Hematopoietic multipotent progenitor cell treated with erythropoietin and hydrocortisone succinate and interleukin-3 and kit ligand, for 8 days (in vitro differentiated cells): ENCODE measurements around the gene ST3GAL5.
"Not testable (repeated sequence)": the region's sequence is repeated elsewhere in the genome, so short reads cannot be mapped to it uniquely, and the experiment has no call there.

Experiments
- DNase-seq: peaks from one replicate; pipeline ENCODE4 v3.0.0-alpha.2; 2015

ST3GAL5 gene

DNA sequence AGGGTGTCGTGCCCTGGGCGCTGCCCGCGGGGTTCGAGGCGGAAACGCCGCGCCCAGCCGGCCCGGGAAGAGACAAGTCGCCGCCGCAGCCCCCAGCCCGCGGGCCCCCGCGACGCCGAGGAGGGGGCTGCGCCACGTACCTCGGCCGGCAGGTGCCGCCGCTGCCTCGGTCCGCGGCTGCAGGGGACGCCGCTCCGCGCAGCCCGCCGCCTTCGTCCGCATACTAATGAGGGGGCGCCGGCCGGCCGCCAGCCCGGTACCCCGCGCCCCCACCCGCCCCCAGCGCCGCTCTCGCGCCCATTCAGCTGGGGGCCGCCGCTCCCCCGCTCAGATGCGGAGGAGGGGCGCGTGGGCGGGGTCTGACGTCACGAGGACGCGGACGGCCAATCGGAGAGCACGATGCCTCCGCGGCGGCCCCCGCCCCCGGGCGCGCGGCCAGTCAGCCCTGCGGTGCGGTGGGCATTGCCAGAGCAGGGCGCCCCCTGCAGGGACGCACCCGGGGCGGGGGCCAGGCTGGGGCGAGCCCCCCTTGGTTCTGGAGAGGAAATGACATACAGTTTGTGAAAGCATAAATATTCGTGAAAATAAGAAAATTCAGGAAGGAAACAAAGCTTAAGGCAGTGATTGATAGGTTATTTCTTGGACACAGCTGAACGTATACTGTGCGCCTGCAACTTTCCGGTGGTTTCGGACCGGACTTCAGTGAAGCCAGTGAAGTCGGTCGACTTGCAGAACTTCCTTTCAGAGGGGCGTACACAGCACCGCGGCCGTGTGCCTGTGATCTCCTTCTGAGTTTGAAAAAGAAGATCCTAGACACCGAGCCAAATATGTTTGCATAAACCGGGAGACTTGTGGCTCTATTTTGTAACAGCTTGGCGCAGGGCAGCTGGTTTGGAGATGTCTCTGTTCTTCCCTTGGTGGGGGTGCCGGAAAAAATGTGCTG, at the start of gene ST3GAL5:
Gene ST3GAL5, minus strand, starts transcription at position 307 of the 943 bp plus-strand sequence. Its CDS starts 85 bp downstream, at position 222.
- peak; percentile 59 for DNase-seq

DNA sequence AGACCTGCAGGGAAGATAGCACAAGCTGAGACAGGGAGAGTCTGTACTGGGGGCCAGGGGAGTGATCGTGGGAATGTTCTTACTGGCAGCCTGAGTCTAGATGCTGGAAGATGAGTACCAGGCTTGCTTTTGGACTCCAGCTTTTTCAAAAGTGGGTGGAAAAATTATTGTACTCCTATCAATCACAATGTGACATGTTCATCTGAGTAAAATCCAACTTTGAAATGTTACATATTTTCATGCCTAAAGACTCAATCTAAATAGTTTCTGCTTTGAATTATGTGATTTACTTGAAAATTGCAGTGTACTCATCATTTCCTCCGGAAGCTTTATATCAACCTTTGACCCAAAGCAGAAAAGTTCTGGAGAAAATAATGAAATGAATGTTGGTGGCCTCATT, 49.7 kb upstream of the ST3GAL5 start:
- DNase-seq: no peak

DNA sequence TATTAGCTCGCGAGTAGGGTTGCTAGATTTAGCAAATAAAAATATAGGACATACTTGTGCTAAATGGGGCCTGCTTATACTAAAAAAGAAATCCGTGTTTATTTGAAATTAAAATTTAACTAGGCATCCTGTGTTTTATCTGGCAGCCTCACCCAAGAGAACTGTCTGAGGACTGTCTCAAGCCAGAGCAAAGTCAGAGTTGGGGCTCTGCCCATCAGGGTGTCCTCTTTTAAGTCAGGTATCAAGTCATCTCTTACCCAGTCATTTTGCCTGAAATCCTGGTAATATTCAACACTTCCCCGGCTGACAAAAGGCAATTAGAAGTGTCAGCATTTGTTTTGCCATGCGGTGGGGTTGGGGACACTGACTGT, 48.3 kb upstream of the ST3GAL5 start:
- no peak for DNase-seq

DNA sequence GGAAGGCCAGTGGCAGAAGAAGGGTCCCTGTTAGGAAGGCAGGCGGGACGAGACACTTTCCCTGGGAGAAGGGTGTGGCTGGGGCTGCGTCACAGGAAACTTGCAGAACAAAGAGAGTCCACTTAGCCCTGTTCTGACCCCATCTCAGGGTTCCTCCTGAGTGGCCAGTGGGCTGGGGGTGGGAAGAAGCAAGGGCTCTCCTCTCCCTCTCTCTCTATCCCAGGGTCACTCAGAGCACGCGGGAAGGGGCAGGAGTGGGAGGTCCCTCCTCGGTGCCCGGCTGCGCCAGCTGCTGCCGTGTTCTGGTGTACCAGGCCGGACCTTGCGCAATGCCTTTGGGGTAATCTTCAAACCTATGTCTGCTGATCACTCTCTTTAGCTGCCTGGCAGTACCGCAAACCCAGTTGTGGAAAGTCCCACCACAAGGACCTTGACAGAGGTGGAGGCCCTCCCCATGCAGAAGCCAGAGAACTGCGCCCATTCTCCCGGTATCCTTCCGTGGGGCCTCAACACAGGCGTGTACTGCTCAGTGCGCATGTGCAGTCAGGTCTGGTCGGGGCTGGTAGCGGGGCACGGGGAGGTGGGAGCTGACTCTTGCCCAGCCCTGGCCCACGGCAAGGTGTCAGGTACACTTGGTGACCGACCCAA, 47.8 kb upstream of the ST3GAL5 start:
- DNase-seq: no peak

DNA sequence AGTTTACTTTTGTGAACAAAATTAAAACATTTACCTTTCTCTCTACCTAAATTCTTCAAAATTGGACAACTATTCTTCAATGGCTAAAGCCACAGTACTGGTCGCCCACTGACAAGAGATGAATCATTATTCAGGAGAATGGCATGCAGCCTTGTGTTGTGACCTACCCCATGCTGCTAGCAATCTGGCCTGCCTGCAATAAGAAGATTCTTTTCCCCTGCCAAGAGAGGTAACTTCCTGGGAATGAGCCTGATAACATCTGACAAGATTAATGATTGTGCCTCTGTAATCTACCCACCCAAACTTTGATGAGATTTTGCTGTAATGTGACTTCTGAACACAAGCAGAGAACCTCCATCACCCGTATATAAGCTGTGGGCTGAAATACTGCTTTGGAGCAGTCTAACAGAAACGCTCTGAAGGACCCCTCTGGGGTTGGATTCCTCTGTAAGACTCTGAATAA, 47.0 kb upstream of the ST3GAL5 start:
- no peak for DNase-seq

DNA sequence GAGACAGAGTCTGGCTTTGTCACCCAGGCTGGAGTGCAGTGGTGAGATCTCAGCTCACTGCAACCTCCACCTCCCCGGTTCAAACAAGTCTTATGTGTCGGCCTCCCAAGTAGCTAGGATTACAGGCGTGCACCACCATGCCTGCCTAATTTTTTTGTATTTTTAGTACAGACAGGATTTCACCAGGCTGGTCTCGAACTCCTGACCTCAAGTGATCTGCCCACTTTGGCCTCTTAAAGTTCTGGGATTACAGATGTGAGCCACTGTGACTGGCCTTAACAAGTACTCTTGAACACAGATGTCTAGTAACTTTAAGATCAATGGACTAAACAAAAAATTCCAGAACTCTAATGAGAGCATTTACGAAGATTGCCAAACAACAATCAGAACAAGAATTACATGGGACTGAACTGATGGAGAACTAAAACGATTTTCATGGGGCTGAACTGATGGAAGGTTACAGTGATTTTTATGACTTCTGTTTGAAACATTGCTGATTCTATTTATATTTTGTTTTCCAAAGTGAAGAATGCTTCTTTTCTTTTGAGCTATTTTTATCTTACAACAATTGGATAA, 46.5 kb upstream of the ST3GAL5 start:
- no peak for DNase-seq

DNA sequence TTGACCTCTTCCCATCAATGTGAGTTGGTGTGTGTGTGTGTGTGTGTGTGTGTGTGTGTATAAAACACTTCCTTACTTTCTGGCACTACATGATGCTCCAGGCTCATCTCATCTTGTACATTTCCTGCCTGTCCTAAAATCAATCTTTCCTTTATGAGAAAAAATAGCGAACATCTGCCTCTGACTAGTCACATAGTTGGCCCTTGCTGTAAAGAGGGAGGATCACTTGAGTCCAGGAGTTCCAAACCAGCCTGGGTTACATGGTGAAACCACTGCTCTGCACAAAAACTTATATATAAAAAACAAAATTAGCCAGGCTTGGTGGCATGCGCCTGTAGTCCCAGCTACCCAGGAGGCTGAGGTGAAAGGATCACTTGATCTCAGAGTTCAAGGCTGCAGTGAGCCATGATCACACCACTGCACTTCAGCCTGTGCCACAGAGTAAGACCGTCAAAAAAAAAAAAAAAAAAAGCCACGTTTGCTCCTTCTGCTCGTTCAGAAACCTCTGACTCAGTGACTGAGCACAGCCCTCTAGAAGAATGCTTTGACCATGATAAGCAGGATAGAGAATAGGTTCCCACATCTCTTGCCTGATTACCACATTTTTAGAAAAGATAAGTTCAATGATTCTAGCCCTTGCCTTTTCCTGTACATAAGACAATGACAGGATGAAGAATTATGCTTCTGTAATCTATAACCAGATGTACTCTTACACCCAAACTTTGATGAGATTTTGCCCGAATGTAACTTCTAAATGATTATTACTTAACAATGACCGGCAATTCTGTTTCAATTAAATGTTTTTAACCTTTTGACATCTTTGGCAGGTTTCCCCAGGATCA, 45.2 kb upstream of the ST3GAL5 start:
- DNase-seq: peak; percentile 95

DNA sequence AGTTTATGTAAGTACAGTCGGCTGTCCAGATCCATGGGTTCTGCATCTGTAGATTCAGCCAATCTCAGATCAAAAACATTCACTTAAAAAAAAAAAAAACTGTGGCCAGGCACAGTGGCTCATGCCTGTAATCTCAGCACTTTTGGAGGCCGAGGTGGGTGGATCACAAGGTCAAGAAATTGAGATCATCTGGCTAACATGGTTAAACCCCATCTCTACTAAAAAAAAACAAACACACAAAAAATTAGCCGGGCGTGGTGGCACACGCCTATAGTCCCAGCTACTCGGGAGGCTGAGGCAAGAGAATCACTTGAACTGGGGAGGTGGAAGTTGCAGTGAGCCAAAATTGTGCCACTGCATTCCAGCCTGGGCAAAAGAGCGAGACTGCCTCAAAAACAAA, 42.4 kb upstream of the ST3GAL5 start:
- DNase-seq: not testable (repeated sequence)

DNA sequence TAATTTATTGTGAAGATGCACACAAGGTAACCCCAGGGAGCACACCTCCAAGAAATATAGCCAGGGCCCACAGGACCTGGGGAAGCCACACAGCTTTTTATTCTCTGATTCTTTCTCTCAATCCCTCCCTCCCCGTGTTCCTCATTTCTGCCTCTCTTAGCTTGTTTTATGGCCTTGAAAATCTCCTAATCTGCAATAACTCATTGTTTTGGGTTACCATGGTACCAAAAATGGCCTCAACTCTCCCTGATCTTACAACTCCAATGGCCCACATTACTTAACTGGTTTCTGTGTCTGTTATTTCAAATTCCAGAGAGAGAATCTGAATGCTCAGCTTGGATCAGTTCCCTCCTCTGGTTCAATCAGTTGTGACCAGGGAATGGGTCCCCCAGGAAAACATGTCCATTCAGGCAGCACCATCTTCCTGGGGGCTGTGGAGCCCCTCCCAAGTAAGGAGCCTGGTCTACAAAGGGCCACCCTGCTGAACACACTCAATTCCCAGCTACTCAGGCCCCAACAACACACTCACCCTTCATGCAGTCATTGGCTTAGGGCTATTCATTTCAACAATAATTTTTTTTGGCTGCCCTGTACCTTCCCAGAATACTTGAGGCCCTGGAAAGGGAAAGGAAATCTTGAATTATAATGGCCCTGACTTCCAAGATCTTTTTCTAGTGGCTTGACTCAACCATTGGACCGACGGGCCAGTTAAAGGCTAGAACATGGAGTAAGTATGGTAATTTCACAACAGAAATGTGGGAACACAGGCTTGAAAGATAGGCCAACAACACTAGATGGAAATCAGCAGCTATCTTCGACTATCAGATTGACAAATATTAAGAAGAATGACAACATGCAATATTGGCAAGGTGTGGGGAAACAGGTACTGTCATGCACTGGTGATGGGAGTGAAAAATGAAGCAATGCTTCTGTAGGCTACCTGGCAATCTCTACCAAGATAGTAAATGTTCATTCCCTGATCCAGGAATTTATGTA, 41.6 kb upstream of the ST3GAL5 start:
- DNase-seq: no peak

DNA sequence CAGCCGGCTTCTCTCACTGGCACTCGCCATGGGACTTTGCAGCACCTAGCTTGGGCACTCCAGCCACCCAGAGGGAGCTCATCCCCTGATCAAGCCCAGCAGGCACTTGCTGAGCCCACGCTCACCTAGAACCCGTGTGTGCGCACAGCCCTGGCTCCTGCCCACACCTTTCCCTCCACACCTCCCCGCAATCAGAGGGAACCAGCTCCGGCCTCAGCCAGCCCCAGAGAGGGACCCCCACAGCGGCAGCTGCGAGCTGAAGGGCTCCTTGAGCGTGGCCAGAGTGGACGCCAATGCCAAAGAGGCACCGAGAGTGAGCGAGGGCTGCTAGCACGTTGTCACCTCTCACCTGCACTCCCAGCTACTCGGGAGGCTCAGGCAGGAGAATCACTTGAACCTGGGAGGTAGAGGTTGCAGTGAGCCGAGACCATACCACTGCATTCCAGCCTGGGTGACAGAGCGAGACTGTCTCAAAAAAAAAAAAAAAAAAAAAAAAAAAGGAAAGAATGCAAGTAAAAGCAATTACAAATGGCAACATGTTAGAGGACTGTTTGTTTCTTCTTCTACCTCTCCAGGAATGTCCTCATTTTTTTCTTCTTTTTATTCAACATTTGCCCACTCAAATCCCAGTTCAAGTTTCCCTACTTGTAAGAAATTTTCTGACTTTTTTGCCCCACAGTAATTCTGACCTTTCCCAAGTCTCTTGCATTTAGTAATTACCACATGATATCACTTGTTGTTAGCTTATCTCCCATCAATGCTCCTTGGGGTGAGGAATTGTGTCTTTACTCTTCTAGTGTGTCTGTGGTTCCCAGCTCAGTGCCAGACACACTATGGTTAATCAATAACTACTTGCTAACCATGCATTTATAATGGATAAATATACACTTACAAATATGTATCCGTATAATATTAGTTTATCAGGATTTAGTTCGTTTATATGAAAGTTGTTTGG, 40.6 kb upstream of the ST3GAL5 start:
- DNase-seq: no peak

DNA sequence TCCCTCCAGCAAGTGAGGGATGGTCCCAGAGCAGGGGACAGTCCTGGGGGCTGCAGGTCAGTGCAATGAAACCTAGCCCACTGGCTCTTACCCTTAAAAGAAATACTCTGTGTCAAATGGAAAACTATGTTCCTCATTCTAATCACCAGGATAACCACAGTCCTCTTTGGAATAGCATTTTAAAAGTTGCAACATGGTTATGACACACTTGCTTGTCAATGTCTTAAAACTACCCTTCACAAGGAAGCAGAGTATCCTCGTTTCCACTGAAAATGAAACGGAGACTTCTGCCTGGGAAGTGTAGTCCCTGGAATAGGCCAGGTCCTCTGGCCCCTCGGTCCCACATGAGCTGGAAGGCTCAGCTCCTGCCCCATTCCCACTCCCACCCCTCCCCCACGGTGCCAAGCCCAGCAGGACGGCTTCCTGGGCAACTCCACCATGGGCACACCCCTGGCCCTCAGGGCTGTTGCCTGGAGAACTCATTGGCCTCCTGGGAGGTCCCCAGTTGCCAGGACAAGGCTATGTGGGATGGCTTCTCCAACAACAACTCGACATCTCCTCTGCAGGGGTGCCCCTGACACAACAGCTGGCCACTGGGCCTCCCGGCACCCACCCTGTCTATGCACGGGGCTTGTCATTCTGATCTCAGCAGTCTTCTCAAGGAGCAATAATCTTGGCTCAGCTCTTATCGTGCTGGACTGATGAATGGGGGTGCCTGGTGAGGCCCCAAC, 38.3 kb upstream of the ST3GAL5 start:
- no peak for DNase-seq

DNA sequence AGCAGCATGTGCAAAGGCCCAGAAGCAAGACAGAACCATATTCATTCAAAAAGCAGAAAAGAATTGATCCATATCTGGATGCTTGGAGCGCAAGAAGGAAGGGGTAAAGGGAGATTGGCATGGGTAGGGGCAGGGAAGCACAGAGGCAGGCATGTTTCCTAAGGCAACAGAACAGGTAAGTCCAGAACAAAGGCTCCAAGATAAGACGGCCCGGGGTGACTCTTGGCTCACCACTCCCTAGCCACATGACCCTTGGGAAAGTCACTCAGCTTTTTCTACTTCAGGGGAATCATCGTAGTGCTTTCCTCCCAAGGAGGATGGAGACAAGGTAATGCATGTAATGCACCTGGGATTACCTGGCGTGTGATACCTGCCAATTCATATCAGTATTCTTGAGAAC, 37.7 kb upstream of the ST3GAL5 start:
- no peak for DNase-seq

DNA sequence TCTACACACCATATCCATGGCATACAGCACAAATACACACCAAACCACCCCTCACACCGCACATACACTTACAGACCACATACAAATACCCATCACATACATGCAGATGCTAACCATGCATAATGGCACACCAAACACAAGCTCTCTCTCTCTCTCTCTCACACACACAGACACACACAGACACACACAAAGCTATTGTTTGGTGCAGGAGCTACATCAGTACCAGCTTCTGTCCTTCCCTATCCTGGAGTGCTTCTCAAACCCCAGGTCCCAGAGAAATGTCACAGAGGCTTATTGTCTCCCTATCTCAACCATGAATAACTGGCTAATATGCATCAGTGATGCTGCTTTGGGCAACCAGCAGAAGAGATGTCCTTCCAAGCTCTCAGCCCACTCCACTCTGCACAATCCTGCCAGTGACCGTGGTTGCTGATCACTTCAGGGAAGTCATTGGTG, 36.5 kb upstream of the ST3GAL5 start:
- no peak for DNase-seq

DNA sequence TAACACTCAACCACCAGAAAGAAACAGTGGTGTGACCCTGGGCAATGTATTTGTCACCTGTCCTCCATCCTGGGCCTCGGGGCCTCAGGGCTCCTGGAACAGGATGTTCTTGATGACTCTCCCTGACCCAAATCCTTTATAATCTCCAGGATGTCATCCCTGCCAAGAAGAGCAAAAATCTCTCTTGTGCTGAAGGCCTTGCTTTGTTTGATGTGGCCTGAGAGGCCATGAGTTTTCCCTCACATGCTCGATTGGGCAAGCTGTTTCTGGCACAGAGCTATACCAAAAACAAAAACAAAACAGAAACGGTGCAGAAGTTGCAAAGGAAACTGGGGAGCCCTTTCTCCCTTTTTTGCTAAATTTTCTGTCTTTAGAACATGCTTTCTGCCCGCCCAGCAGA, 35.7 kb upstream of the ST3GAL5 start:
- DNase-seq: no peak

DNA sequence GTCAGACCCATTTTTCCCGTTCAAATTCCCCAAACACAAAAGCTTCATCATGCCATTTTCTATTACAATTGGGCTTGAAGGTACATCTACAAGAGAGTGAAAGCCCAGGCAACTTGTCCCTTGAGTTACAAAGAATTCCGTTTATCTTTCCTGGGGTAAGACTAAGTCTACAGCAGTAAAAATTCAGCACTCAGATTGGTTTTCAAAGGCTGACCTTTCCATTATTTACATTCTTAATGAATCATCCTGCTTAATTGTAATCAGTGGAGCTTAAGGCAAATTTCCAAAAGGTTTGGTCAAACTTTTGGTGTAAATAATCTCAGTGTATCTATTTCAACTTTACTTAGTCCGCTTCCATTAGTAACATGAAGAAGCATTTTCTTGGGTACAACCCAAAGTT, 33.4 kb upstream of the ST3GAL5 start:
- DNase-seq: no peak

DNA sequence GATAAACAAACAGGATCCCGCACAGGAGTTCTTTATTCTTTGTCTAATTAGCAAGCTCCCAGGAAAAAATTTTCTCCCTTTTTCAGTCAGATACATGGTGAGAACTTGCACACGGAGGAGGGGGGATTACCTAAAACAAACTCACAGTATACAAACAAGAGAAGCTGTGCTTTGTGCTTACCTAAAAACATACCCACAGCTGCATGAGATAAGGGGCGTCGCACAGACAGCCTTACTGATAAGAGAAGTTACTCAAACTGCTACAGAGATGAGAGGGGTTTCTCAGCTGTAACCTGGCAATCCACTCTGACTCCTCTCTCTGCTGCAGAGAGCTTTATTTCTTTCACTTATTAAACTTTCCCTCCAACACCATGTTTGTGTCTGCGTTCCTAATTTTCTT, 32.9 kb upstream of the ST3GAL5 start:
- DNase-seq: peak; percentile 61

DNA sequence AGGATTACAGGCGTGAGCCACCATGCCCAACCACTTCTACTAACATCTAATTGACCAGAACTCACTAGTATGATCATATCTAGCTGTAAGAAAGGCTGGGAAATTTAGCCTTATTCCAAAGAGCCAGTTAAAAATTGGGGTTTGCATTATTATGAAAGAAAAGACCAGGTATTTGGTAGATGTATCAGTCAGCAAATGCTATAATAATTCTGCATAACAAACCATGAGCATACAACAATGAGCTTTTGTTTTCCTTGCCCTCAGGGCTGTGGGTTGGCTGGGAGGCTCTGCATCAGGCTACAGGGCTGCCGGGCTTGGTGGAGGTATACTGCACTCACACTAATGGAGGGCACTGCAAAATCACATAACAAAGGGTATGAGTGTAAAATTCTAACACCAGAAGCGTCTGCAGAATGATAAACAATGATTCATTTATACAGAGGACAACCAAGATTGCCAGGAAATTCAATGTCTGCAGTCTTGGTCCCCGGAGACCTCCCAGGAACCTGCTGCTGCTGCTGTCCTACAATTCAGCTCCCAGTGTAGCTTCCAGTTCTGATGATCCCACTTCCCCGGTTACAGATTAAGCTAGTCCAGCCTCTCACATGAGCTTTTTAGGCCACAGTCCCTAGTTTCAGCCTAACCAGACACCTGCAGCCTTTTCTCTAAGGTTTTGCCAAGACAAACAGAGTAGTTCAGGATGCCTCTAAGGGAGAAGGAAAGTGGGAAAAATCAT, 32.2 kb upstream of the ST3GAL5 start:
- no peak for DNase-seq

DNA sequence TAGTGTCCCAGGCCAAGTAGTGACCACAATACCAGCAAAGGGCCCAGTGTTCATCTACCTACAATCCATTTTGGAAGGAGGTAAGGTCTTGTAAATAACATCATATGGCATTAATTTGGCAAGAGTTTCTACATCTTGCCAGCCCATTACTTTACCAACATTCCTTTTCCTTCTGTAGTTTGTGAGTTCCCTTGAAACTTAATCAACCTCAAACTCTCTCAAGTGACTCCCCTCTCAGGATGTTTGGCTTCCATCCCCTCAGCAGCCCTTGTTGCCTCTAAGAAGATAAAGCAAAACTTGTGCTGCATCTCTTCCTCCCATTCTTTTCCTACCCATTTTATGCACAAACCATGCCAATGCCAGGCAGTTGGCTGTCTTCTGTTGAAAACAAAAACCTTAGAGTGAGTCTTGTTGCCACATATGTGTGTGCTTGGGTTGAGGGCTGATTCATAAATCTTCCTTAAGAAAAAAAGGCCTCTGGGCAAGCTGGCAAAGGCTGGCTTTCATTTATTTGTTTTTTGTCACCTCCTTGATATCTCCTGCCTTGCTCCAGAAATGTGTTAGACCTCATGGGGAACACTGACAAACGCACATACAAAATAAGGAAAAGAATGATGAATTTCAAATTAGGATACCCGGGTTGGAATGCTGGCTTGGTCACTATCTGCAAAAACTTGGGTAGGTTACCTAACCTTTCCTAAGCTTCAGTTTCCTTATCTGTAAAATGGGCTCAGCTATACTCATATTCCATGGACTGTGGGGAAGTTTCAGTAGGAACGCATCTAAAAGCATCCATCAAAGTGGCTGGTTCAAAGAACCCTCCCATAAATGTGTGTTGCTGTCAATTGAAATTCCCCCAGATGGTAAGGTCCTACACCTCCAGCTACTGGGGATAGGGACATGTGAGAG, 29.4 kb upstream of the ST3GAL5 start:
- DNase-seq: no peak
